Neural cell (in vitro differentiated cells): ENCODE data around the gene SCD.

Experiments
- EZH2 ChIP-seq: fragments of 200-600, 300-800 bp; shearing (Covaris generic), sonication (generic); IDR thresholded peaks from 2 replicates; pipeline ENCODE4 v1.6.1; 2014; ENCODE audit warnings: antibody characterized with exemption, low read length, borderline replicate concordance, mild to moderate bottlenecking; ENCODE audit not compliant: insufficient read depth, poor library complexity, severe bottlenecking
- MXI1 ChIP-seq: fragments of 450-650 bp; conservative IDR thresholded peaks from 2 replicates; pipeline ENCODE4 v1.6.1; 2014; ENCODE audit warnings: antibody characterized with exemption, mild to moderate bottlenecking; ENCODE audit not compliant: poor library complexity, severe bottlenecking
- POLR2AphosphoS5 ChIP-seq: IDR thresholded peaks from 2 replicates; pipeline ENCODE4 v1.6.1; 2012
- RAD21 ChIP-seq: fragments of 450-650 bp; conservative IDR thresholded peaks from 2 replicates; pipeline ENCODE4 v1.6.1; 2014; ENCODE audit warnings: antibody characterized with exemption, mild to moderate bottlenecking, moderate library complexity
- TF ChIP-seq, protein P1 (sequence below): fragments of 450-650 bp; IDR thresholded peaks from 2 replicates; pipeline ENCODE4 v1.5.1; 2014; ENCODE audit warnings: antibody characterized with exemption, mild to moderate bottlenecking, moderate library complexity; ENCODE audit not compliant: poor library complexity, severe bottlenecking
- TF ChIP-seq, protein P2 (sequence below): IDR thresholded peaks from 2 replicates; pipeline ENCODE4 v1.6.1; 2012; ENCODE audit warnings: borderline replicate concordance

DNA sequence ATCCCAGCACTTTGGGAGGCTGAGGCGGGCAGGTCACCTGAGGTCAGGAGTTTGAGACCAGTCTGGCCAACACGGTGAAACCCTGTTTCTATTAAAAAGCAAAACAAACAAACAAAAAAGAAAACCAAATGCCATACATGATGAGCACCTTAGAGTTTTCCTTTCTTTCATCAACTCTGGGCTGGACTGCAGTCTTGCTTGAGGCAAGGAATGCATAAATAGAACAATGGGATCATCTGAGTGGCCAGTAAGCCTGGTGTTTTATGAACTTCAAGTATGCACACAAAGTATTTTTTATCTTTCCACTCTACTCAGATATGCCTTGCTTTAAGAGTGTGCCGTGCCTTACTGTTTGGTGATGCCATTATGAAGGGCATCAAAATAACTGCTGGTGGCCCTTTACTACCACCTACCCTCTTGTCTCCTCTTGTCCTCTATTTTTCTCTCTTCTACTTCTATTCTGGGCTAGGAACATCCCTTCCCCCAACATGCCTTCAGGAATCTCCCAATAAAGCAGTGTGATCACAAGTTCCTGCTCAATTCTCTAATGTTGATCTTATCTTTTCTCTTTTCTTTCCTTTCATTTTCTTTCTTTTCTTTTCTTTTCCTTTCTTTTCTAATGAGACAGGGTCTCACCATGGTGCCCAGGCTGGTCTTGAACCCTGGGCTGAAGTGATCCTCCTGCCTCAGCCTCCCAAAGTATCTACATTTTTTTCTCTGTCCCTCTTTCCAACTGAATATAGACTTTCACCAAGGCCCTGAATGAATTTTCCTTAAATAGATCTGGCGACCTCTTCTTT is 10.2 kb downstream of the SCD start:
- TF ChIP-seq MXI1 (no peak), EZH2 (no peak), RAD21 (no peak), POLR2AphosphoS5 (no peak)
- TF ChIP-seq, protein P1, sequence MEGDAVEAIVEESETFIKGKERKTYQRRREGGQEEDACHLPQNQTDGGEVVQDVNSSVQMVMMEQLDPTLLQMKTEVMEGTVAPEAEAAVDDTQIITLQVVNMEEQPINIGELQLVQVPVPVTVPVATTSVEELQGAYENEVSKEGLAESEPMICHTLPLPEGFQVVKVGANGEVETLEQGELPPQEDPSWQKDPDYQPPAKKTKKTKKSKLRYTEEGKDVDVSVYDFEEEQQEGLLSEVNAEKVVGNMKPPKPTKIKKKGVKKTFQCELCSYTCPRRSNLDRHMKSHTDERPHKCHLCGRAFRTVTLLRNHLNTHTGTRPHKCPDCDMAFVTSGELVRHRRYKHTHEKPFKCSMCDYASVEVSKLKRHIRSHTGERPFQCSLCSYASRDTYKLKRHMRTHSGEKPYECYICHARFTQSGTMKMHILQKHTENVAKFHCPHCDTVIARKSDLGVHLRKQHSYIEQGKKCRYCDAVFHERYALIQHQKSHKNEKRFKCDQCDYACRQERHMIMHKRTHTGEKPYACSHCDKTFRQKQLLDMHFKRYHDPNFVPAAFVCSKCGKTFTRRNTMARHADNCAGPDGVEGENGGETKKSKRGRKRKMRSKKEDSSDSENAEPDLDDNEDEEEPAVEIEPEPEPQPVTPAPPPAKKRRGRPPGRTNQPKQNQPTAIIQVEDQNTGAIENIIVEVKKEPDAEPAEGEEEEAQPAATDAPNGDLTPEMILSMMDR: no peak
- TF ChIP-seq, protein P2, sequence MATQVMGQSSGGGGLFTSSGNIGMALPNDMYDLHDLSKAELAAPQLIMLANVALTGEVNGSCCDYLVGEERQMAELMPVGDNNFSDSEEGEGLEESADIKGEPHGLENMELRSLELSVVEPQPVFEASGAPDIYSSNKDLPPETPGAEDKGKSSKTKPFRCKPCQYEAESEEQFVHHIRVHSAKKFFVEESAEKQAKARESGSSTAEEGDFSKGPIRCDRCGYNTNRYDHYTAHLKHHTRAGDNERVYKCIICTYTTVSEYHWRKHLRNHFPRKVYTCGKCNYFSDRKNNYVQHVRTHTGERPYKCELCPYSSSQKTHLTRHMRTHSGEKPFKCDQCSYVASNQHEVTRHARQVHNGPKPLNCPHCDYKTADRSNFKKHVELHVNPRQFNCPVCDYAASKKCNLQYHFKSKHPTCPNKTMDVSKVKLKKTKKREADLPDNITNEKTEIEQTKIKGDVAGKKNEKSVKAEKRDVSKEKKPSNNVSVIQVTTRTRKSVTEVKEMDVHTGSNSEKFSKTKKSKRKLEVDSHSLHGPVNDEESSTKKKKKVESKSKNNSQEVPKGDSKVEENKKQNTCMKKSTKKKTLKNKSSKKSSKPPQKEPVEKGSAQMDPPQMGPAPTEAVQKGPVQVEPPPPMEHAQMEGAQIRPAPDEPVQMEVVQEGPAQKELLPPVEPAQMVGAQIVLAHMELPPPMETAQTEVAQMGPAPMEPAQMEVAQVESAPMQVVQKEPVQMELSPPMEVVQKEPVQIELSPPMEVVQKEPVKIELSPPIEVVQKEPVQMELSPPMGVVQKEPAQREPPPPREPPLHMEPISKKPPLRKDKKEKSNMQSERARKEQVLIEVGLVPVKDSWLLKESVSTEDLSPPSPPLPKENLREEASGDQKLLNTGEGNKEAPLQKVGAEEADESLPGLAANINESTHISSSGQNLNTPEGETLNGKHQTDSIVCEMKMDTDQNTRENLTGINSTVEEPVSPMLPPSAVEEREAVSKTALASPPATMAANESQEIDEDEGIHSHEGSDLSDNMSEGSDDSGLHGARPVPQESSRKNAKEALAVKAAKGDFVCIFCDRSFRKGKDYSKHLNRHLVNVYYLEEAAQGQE: no peak
